HG03521 (cell line): Measurements from ENCODE around the gene JHY.
"Not testable (repeated sequence)": the region's sequence is repeated elsewhere in the genome, so short reads cannot be mapped to it uniquely, and the experiment has no call there.

Experiments
- ATAC-seq: cut with Tn5 transposase; IDR thresholded peaks from one replicate; pipeline ENCODE4 v1.9.1; 2021; ENCODE audit warnings: mild to moderate bottlenecking, moderate library complexity; ENCODE audit not compliant: unreplicated experiment

JHY gene

DNA sequence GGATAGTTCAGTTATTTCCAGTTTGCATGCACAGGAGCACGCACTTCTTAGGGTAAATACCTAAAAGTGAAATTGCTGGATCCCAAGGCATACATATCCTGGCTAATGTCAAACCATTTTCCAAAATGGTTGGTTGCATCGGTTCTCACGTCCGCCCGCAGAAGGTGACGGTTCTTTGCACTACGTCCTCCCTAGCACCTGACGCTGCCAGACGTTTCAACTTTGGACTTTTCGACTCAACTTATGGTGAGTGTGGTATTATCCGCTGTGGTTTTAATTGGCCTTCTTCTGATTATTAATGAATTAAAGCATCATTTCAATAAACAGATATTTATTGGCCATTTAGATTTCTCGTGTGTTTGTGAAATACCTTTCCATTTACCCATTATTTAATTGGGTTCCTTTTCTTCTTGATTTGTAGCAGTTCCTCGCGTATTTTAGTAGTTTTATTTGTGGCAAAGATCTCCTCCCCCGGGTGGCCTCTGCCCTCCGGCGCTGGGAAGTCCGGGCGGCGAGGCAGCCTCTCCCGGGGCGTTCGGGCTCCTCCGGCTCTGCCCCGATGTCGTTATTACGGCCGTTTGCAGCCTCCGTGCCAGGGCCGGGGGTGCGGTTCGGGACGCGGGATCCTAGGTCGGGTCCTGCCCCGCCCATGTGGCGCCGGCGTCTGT lies at the start of gene JHY:
Gene JHY, plus strand, starts transcription at position 571 of the 668 bp plus-strand sequence. CDS start 3,091 bp downstream, outside the sequence.
- ATAC-seq, result no peak

DNA sequence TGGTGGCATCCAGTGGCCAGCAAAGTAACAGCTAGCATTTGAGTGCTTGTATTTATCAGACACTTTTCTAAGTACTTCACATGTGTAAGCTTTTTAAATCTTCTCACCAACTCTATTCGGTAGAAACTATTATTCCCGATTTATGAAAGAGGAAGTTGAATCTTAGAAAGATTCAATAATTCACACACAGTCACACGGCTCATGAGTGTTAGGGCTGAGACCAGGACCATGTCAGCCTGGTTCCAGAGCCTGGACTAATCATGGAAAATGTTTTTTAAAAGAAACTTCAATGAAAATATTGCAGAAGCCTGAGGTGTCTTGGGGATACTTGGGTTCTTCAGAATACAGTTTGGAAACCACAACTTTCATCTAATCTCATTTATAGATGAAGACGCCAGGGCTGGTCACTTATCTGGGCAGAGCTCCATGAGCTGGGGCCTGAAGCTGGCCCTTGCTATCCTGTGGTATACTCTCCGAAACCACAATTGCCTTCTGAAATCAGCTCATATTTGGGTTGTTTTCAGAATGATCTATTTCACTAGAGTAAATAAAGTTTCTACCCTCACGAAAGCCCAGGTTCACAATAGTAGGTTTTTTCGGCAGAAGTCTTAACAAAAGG lies 48.6 kb upstream of the JHY start:
- no peak for ATAC-seq

- no peak for ATAC-seq
Measured at GRCh38 chr11:122836916-122837315, 45.6 kb upstream of the JHY start.

DNA sequence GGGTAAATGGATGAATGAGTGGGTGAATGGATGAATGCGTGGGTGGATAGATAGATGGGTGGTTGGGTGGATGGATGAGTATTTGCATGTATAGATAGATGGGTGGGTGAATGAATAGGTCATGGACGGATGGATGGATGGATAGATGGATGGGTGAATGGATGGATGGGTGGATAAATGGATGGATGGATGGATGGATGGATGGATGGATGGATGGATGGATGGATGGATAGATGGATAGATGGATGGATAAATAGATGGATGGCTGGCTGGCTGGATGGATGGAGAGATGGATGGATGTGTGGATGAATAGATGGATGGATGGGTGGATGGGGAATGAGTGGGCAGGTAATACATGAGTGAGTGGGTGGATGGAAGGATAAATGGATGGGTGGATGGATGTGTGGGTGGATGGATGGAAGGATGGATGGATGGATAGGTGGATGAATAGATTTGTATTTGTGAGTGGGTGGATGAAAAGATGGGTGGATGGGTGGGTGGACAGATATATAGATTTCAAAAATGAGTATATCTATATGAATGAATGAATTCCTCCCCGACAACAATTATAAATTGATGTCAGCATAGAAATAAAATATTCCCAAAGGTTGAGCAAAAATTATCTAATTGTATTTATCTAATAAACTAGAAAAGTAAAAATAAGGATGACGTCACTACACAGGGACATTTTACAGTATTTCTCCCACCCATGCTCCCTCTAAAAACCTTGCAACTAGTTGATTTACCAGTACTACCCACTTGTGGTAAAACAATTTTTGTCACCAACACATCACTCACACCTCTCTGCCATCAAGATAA lies 44.8 kb upstream of the JHY start:
- ATAC-seq, result no peak

DNA sequence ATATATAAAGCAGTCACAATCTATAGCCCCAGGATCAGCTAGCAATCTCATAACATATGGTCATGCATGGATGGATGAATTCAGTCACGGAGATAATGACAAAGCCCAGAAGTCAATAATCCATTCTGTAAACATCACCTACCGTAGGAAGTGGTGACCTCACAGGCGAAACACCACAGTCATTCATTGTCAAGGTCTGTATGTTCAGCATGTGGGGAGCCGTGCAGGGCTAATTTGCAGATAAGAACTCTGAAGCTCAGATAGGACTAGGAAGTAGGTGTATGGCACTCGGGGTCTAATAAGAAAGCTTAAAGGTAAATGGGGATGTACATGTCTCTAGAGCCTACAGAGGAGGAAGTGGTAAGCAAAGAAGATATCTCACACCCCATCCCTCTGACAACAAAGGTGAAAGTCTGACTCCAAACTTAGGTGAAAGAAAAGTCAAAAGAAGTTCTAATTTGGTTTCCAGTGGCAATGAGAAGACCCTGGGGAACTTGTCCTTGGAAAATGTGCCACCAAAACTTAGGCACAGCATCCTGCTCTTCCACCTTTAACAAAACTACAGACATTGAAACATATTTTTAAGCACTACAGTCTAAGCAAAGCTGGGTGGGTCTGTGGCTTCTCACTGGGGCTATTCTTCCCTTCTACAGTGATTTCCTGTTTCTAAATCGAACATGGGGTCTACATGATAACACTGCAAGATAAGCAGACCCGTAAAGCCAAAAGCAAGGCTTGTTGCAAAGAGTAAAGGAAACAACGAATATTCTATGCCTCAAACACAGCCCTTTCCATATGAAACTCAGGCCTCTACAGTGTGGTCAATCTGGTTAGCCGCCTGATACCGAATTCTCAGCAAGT lies 39.0 kb upstream of the JHY start:
- ATAC-seq, result peak; percentile 67

DNA sequence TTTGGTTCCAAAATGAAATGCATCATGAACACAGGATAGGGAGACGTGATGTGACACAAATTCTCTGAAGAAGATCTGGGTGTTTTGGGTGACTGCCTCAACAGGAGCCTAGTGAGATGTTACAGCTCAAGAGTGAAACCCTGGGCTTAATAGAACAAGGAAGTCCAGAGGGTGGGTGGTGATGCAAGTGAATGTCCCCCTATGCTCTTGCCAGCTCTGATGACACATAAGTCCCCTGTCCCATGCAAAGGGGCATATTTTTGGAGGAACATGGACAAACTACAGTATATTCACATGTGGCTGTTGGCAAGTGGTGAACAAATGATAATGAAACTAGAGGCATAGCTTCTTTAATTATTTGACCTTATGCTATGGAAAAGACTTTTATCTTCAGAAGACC lies 35.1 kb upstream of the JHY start:
- ATAC-seq, result no peak

DNA sequence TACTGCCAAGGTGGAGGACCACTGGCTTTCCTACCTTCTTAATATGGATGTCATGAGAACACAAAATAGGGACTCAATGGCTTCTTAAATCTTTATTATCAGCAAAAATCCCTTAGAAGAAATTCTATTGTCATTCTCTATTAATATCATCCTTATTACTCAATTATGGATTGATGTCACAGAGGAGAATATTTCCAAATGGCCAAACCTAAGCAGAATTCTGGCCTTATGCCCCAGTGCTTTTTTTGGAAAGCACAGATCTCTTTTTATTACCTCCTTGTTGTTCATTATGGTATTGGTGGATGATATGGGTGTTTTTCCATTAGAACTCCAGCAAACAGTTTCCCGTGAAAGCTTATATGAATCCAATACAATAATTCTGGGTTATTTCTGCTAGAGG lies 34.4 kb upstream of the JHY start:
- no peak for ATAC-seq

DNA sequence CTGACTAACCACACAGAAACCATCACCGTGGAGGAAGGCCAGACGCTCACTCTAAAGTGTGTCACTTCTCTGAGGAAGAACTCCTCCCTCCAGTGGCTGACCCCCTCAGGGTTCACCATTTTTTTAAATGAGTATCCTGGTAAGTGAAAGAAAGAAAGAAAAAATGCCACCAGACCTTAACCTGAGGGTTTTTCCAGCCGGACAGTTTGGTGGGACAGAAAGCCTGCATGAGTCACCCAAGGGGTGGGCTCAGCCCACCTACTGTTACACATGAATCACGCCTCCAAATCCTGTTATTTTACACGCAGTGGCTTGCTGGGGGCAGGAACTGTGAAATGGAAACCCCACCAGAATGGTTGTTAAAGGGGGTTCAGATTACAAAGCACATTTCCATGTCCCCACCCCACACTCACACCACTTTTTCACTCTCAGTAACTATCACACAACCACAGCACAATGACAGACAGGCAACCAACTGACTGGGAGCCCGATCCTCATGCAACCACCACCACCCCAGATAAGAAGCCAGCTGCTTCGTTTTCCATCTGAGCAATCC lies 32.4 kb upstream of the JHY start:
- ATAC-seq, result no peak

DNA sequence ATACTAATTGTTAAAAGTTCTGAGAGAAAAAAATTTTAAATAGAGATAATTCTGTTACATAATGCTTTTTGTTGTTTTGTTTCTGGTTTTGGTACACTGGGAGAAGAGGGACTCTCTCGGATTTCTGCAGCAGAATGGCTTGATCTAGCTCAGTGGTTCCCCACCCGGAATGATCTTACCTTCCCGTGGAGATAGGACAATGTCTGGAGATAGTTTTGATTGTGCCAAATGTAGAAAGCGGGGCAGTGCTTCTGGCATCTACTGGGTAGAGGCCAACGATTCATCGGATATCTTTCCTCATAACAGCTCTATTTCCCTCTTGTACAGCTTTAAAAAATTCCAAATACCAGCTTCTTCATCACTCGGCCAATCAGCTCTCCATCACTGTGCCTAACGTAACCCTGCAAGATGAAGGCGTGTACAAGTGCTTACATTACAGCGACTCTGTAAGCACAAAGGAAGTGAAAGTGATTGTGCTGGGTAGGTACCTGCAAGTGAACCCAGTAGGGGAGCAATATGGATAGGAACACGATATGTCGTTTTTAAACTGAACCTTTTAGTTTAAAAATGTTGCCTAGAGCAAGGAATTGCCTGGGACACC lies 31.1 kb upstream of the JHY start:
- peak; percentile 39 for ATAC-seq

- ATAC-seq, result no peak
Measured at GRCh38 chr11:122852074-122852795, 30.3 kb upstream of the JHY start.

GRCh38 chr11:122852796-122853160 lies 29.8 kb upstream of the JHY start:
- no peak for ATAC-seq

GRCh38 chr11:122853261-122853660 lies 29.3 kb upstream of the JHY start:
- ATAC-seq, result no peak

- ATAC-seq, result no peak
Measured at GRCh38 chr11:122853971-122854446, 28.6 kb upstream of the JHY start.

GRCh38 chr11:122861631-122862030 lies 20.9 kb upstream of the JHY start:
- no peak for ATAC-seq

DNA sequence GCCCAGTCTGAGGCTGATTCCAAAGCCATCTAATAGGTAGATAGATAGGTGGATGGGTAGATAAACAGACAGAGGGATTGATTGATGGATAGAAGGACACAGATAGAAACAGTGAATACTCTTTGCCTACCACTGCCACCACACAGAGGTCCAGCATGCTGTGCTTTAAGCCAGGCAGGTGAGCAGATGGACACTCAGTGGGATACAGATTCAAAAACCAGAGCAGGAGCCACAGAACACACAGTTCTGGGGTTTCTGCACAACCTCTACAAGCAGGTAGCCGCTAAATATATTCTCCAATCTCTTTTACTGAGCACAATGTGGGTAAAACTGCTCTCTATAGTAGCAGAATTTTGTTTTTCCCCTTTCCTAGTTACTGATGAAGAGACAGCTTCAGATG lies 20.5 kb upstream of the JHY start:
- ATAC-seq, result no peak

GRCh38 chr11:122863154-122863553 lies 19.4 kb upstream of the JHY start:
- not testable (repeated sequence) for ATAC-seq

DNA sequence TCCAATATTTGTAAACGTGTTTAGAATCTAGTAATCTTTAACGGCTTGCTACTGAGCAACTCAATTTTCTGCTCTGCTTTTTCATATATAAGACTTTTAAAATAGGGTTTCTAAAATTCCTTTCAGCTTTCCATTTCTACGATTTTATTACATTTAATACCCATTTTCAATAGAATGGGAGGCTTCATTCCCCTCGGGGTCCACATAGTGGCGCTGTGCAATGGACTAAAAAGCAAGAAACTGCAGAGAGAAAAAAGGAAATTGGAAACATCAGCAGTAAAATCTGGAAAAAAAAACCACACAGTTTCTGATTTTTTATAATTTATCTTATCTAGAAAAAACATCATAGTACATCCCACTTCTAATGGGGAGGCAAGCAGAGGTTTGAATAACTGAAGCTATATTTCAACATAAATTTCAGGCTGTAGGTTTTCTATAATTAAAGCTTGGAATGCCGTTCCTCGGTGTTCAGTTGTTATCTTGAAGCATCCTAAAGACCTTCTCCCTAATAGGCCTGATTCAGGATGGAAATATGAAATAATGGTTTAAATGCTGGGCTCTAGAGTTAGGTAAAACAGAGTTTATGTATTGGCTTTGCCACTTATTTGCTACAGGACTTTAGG lies 18.7 kb upstream of the JHY start:
- ATAC-seq, result no peak

DNA sequence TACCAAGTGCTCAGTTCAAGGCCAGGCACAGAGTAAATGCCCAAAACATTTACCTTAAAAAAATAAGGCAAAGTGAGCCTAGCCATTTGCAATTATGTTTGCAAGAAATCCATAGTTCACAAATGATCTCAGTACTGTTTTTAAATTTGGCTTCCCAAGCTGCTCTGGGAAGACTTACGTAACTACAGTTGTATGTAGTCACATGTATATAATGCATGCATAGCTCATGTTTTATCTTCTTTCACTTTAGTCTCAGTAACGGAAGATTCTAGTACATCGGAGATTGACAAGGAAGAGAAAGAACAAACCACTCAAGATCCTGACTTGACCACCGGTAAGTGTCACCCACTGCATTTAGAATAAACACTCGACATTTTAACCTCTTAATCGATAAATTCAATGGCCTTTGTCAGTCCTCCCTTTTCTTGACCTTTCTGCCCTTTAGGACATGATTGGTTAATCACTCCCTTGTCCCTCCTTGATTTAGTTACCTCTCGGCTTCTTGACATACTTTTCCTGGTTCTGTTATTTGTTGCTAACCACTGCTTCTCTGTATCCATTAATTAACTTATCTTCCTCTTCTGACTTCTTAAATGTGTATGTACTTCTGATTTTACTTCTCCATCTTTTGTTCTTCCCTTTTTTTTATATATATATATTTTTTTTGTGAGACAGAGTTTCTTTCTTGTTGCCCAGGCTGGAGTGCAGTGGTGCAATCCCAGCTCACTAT lies 18.0 kb upstream of the JHY start:
- ATAC-seq, result no peak
